ENCODE results near the gene TOMM20.

Gene TOMM20

DNA sequence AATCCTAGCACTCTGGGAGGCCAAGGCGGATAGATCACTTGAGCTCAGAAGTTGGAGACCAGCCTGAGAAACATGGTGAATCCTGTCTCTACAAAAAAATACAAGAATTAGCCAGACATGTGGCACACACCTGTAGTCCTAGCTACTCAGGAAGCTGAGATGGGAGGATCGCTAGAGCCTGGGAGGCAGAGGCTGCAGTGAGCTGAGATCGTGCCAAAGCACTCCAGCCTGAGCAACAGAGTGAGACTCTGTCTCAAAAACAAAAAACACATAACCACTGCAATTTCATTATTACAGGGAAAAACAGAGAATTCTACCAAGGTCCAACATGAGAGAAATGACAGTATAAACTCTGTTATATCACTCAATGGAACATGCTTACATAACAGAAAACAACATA lies 4.4 kb upstream of the TOMM20 start:
- no peak for DNase-seq

DNA sequence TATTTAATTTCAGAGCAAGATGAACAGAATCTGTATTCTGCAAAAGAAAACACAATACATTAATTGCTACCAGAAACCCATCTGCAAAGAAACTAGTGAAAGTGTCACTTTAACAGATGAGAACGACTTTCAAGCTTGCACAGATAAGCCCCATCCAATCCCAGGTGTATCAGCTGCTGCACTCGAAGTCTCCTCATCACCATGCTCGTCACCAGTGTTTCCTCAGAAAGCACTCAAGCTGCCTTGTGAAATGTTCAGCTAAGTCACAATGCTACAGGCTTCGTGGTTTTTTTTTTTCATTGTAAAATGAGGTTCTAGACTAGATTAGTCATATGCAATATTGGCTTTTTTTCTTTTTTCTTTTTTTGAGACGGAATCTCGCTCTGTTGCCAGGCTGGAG lies 3.3 kb upstream of the TOMM20 start:
- DNase-seq = no peak

DNA sequence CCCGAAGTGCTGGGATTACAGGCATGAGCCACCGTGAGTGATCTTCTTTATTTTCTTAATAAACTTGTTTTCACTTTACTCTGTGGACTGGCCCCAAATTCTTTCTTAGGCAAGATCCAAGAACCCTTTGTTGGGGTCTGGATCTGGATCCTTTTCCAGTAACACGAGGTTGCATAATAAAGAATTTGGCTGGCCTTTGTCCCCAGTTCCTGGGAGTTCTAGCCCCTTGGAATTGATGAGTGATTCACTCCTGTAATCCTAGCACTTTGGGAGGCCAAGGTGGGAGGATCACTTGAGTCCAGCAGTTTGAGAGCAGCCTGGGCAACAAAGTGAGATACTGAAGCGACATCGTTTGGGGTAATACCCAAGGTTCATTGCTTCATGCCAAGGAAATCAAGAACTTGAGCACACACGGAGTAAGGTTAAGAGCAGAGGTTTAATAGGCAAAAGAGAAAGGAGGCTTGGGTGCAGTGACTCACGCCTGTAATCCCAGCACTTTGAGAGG lies 2.2 kb upstream of the TOMM20 start:
- DNase-seq = no peak

- DNase-seq = no peak
Observed at GRCh38 chr1:235129774-235130570, 1.3 kb upstream of the TOMM20 start.

DNA sequence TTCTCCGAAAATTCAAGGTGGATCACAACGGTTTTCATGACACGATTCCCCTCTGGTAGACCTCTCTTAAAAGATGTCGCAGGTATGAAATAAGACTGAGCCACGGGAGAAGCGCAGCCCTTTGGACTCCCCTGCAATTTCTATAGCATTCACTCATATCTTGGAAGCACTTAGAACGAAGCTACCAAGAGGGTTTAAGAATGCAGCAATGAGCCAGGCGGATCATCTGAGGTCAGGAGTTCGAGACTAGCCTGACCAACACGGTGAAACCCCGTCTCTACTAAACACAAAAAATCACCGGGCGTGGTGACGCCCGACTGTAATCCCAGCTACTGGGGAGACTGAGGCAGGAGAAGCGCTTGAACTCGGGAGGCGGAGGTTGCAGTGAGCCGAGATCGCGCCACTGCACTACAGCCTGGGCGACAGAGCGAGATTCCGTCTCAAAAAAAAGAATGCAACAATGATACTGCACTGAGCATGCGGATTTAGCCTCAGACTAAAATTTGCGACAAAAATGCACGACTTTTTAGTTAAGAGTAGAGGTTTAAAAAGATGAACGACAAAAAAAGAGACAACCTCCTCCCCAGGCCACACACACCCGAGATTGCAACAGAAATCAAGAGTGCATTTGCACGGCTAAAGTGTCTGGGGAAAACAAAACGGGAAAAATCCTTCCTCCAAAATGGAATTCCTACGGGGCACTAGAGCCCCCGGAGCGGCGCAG lies 743 bp downstream of the TOMM20 start:
- no peak for DNase-seq

DNA sequence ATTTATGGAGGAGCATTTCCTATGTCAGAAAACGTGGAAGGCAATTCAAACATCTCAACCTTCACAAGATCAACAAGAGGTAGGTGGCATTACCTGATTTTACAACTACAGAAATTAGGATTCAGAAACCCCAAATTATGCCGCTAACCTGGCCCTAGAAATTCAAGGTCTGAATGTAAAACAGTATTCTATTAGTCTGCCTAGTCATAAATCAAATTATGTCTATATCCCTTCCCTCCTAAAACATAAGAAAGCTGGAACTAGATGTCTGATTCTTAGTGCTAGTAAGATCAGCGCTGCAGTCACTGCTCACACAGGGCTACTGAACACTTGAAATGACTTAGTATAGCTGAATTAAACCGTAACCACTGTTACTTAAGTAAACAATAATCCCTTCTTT lies 1.4 kb downstream of the TOMM20 start:
- DNase-seq = no peak

- DNase-seq = no peak
Observed at GRCh38 chr1:235124665-235125064, 4.0 kb downstream of the TOMM20 start.

GRCh38 chr1:235124111-235124510 lies 4.5 kb downstream of the TOMM20 start:
- DNase-seq = no peak

- DNase-seq = no peak
Observed at GRCh38 chr1:235122348-235122747, 6.3 kb downstream of the TOMM20 start.

- DNase-seq = no peak
Observed at GRCh38 chr1:235113183-235113917, 15.3 kb downstream of the TOMM20 start.

- DNase-seq = no peak
Observed at GRCh38 chr1:235112297-235113182, 16.1 kb downstream of the TOMM20 start.

DNA sequence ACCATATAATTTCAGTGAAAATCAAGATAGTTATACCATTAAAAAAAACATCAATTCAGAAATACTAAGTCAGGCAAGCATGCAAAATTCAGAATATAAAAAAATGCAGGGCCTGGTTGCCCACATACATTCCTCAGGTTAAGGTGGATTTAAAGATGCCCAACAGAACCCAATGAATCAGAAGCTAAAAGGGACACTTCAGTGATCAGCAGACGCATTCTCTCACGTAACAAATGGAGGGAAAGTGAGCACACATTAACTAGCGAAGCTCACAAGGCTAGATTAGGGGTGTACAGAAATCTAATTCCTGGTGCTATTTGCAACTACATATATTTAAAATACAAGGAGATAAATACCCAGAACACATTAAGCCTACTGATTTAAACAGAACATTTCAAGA lies 17.5 kb downstream of the TOMM20 start:
- DNase-seq = no peak

DNA sequence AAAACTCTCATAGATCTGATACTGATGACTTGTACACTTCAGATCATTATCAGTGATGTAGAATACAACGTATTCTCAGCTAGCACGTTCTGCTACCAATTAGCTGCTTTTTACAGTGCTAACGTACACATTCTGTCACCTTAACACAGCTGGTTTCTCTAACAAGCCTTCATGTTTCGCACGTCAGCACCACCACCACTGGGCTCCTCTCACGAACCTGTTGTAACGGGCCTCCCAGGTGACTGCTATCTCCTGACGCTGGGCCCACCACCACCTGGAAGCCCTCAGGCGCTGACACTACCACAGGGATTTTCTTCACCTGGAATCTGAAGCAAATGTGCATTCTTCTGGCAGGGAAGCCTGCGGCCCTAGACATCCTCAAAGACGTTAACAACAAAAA lies 19.8 kb downstream of the TOMM20 start:
- no peak for DNase-seq

DNA sequence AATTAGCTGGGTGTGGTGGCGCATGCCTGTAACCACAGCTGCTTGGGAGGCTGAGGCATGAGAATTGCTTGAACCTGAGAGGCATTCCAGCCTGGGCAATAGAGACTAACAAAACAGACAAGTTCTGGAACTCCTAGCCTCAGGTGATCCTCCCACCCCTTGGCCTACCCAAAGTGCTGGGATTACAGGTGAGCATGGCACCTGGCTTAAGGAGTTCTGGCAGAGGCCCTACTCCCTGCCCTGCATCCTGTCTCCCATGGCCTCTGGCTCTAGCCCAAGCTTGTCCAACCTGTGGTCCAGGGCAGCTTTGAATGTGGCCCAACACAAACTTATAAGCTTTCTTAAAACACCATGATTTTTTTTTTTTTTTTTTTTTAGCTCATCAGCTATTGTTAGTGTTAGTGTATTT lies 20.4 kb downstream of the TOMM20 start:
- no peak for DNase-seq

DNA sequence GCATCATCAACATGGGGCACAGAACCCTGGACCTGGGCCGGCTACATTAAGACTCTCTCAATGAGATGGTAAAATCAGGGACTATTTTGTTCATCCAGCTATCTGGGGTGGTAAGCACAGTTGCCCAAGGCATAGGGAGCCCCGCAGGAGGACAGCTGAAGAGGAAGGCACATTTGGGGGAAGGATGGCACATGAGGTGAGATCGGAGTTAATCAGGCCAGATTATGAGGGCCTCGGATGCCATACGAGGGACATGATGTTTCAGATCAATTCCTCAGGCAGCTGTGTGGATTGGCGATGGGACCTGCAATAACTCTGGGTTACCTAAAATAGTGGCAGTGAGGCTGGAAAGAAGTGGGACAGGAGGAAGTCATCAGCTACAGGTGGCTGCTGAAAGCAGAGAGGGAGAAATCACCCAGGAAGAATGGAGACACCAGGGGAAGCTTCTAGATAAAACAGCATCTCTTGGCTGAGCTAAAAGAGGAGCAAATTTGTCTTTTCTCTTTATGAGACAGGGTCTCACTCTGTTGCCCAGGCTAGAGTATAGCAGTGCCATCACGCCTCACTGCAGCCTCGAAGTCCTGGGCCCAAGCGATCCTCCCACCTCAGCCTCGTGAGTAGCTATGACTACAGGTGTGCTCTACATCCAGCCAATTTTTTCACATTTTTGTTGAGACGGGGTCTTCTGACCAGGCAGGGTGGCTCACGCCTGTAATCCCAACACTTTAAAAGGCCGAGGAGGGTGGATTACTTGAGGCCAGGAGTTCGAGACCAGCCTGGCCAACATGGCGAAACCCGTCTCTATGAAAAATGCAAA lies 21.1 kb downstream of the TOMM20 start:
- no peak for DNase-seq

- DNase-seq = no peak
Observed at GRCh38 chr1:235106457-235106856, 22.2 kb downstream of the TOMM20 start.

DNA sequence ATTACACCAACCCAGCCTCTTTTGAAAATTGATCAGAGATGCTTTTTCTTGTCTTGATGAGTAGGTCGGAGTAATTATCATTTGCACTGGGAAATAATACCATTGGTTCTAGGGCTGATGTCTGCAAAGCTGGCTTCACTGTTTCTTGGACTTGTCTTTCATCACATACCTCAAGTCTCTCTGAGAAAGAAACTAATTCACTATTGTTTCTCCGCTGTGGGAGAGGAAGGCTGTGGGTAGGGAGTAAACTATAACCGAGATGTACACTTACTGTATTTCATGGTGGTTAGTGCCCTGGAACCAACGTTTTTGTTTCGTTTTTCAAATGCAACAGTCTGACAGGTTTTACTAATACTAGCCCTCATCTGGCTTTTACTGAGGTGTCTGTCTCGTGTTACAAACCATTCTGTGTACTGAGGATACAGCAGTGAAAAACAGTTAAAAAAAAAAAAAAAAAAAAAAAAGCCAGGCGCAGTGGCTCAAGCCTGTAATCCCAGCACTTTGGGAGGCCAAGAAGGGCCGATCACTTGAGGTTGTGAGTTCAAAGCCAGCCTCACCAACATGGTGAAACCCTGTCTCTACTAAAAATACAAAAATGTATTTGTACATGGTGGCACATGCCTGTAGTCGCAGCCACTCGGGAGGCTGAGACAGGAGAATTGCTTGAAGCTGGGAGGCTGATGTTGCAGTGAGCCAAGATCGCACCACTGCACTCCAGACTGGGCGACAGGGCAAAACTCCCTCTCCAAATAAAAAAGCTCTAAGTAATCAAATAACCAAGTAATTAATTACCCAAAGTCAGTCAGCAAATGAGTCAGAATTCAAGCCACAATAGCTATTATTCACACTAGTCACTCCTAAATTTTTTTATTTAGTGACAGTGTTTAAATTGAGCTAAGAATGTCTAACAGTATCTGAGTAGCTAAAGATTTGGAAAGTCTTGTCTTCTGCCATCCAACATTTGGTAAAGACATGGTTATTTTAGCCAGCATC lies 23.3 kb downstream of the TOMM20 start:
- peak; percentile 21 for DNase-seq

DNA sequence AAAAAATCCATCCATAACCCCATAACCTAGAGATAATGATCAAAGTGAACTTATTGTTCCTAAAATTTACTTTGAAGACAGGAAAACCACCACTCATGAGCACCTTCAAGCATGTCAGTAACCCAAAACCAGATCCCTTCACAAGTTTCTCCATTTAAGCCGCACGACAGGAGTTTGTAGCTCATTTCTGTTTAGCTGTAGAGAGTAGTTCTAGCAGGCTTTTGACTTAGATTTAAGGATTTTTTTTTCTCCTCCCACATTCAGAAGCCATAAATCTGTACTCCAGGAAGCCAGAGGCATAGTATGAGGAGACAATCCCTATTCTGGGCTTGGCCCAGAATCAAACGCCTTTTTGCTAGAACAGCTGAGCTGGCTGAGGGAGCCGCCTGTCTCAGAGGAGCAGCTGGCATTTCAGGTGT lies 25.6 kb downstream of the TOMM20 start:
- peak; percentile 71 for DNase-seq

DNA sequence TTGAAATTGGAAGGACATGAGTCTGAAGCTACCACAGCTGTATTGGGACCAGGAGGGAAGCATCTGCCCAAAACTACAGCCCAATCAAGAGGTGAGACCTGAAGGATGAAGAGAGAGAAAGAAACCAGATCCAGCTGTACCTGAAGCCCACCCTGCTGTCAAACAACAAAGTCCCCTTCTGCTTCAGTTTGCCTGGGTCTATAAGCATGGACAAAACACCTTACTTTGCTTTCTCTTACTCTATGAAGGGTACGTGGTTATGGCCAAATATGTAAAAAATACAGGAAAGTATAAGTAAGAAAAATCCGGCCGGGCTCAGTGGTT lies 26.4 kb downstream of the TOMM20 start:
- DNase-seq = no peak

GRCh38 chr1:235101558-235102258 lies 26.9 kb downstream of the TOMM20 start:
- DNase-seq = no peak
